Activated gamma-delta T cell (primary cell): Measurements from ENCODE around the gene GTF2E1.
"Not testable (repeated sequence)": the region's sequence is repeated elsewhere in the genome, so short reads cannot be mapped to it uniquely, and the experiment has no call there.

ENCODE experiments used
- DNase-seq: peaks from one replicate; lab custom pipeline; 2025; lab: John Stamatoyannopoulos, UW

GTF2E1 gene

GRCh38 chr3:120753810-120754209 lies 11.3 kb downstream of the GTF2E1 start:
- no peak for DNase-seq

GRCh38 chr3:120756061-120756460 lies 13.5 kb downstream of the GTF2E1 start:
- DNase-seq, result no peak

GRCh38 chr3:120758551-120758950 lies 16.0 kb downstream of the GTF2E1 start:
- DNase-seq, result not testable (repeated sequence)

- DNase-seq, result no peak
Measured at GRCh38 chr3:120762615-120763014, 20.1 kb downstream of the GTF2E1 start.

- no peak for DNase-seq
Measured at GRCh38 chr3:120763601-120764000, 21.1 kb downstream of the GTF2E1 start.

GRCh38 chr3:120764206-120764605 lies 21.7 kb downstream of the GTF2E1 start:
- DNase-seq, result no peak

GRCh38 chr3:120765830-120766493 lies 23.4 kb downstream of the GTF2E1 start:
- DNase-seq, result no peak

- DNase-seq, result no peak
Measured at GRCh38 chr3:120766576-120766975, 24.0 kb downstream of the GTF2E1 start.

- DNase-seq, result no peak
Measured at GRCh38 chr3:120767106-120767505, 24.6 kb downstream of the GTF2E1 start.

GRCh38 chr3:120769436-120769835 lies 26.9 kb downstream of the GTF2E1 start:
- no peak for DNase-seq

- DNase-seq, result no peak
Measured at GRCh38 chr3:120770891-120771290, 28.3 kb downstream of the GTF2E1 start.

GRCh38 chr3:120772081-120772480 lies 29.5 kb downstream of the GTF2E1 start:
- no peak for DNase-seq

GRCh38 chr3:120773932-120774331 lies 31.4 kb downstream of the GTF2E1 start:
- no peak for DNase-seq

GRCh38 chr3:120775411-120775810 lies 32.9 kb downstream of the GTF2E1 start:
- DNase-seq, result no peak

- no peak for DNase-seq
Measured at GRCh38 chr3:120778776-120779175, 36.2 kb downstream of the GTF2E1 start.

GRCh38 chr3:120780977-120781376 lies 38.4 kb downstream of the GTF2E1 start:
- no peak for DNase-seq

- DNase-seq, result not testable (repeated sequence)
Measured at GRCh38 chr3:120785832-120786231, 43.3 kb downstream of the GTF2E1 start.

- DNase-seq, result no peak
Measured at GRCh38 chr3:120791010-120791409, 48.5 kb downstream of the GTF2E1 start.

- no peak for DNase-seq
Measured at GRCh38 chr3:120791913-120792312, 49.4 kb downstream of the GTF2E1 start.

GRCh38 chr3:120793601-120794000 lies 51.1 kb downstream of the GTF2E1 start:
- DNase-seq, result no peak

GRCh38 chr3:120795017-120795648 lies 52.6 kb downstream of the GTF2E1 start:
- no peak for DNase-seq

- DNase-seq, result no peak
Measured at GRCh38 chr3:120795959-120796358, 53.4 kb downstream of the GTF2E1 start.

GRCh38 chr3:120796976-120797375 lies 54.4 kb downstream of the GTF2E1 start:
- DNase-seq, result no peak

- DNase-seq, result no peak
Measured at GRCh38 chr3:120797857-120798256, 55.3 kb downstream of the GTF2E1 start.
